Activated CD8-positive, alpha-beta memory T cell treated with anti-CD3 and anti-CD28 coated beads, Interleukin-2, amount 10 ng/mL, durations not matched to agents 7 days and 5 days (primary cell): ENCODE results near the gene SPN. TPM values are rescaled to one million over a fixed set of nuclear protein-coding genes. Genes with fewer than 3 reads are reported as not detected.
A peak's percentile ranks its signal among the peaks of the same experiment; 100 is the strongest.
"Not testable (repeated sequence)": the region's sequence is repeated elsewhere in the genome, so short reads cannot be mapped to it uniquely, and the experiment has no call there.

Experiments
- ATAC-seq: fragments of 150-1000 bp; cut with Tn5 transposase; one replicate; pipeline ENCODE4 v1.10.0; 2021; ENCODE audit warnings: moderate library complexity
- CTCF ChIA-PET: fragments of 350-600 bp; sonication (Branson Sonifier 250); formaldehyde crosslinking; loops from one replicate; lab custom pipeline; 2021; ENCODE audit warnings: antibody characterized with exemption; lab: Charles Lee
- DNase-seq: peaks from one replicate; pipeline ENCODE4 v3.0.0-alpha.2; 2020
- H3K27ac Mint-ChIP-seq: one replicate; pipeline ENCODE4 v1.8.0; 2021; ENCODE audit warnings: mild to moderate bottlenecking, mixed read lengths
- H3K27me3 Mint-ChIP-seq: one replicate; pipeline ENCODE4 v1.8.0; 2021; ENCODE audit warnings: mixed read lengths
- H3K36me3 Mint-ChIP-seq: one replicate; pipeline ENCODE4 v1.8.0; 2021; ENCODE audit warnings: mild to moderate bottlenecking, mixed read lengths
- H3K4me1 Mint-ChIP-seq: one replicate; pipeline ENCODE4 v1.8.0; 2021; ENCODE audit warnings: mixed read lengths
- H3K4me3 Mint-ChIP-seq: one replicate; pipeline ENCODE4 v1.8.0; 2021; ENCODE audit warnings: mild to moderate bottlenecking, moderate library complexity, mixed read lengths
- H3K9me3 Mint-ChIP-seq: one replicate; pipeline ENCODE4 v1.8.0; 2022; ENCODE audit warnings: low read depth, mixed read lengths
- total RNA-seq, 2 experiments: library from RNA; stranded (reverse); gene quantifications; one replicate each; pipeline ENCODE4 v1.2.3, GENCODE V29; 2021

The SPN gene
- total RNA-seq, 2 experiments from 2014 or later, result 329 to 351 TPM

GRCh38 chr16:29635902-29636301 is 27.1 kb upstream of the SPN start:
- H3K27me3 Mint-ChIP-seq, H3K36me3 Mint-ChIP-seq, H3K27ac Mint-ChIP-seq, DNase-seq, H3K4me3 Mint-ChIP-seq, ATAC-seq, H3K9me3 Mint-ChIP-seq, CTCF ChIA-PET: not testable (repeated sequence)
- peaks cover 11% of the 10 kb centered on the region for H3K4me1 Mint-ChIP-seq

GRCh38 chr16:29636368-29636767 is 26.7 kb upstream of the SPN start:
- H3K36me3 Mint-ChIP-seq, ATAC-seq, H3K4me3 Mint-ChIP-seq, H3K9me3 Mint-ChIP-seq, DNase-seq, CTCF ChIA-PET, H3K27ac Mint-ChIP-seq, H3K27me3 Mint-ChIP-seq: not testable (repeated sequence)
- peaks cover 16% of the 10 kb centered on the region for H3K4me1 Mint-ChIP-seq

GRCh38 chr16:29638751-29639150 is 24.3 kb upstream of the SPN start:
- DNase-seq, ATAC-seq, H3K27me3 Mint-ChIP-seq, H3K36me3 Mint-ChIP-seq, H3K27ac Mint-ChIP-seq, H3K9me3 Mint-ChIP-seq, H3K4me3 Mint-ChIP-seq, CTCF ChIA-PET: not testable (repeated sequence)
- H3K4me1 Mint-ChIP-seq, result peaks cover 33% of the 10 kb centered on the region

- ATAC-seq, result peak; percentile 57
- Mint-ChIP-seq H3K36me3 (no peaks in the 10 kb centered on the region), H3K27me3 (no peaks in the 10 kb centered on the region), H3K27ac (peak overlapping the region; percentile 84), H3K9me3 (no peaks in the 10 kb centered on the region), H3K4me1 (peaks cover 51% of the 10 kb centered on the region), H3K4me3 (peak overlapping the region; percentile 49)
- no peak for DNase-seq
- CTCF ChIA-PET, result interaction anchor here (0.7 to 3.1 kb wide), 14 partner anchors 10 to 391 kb away, joined by 3 to 18 read pairs (median 3); partner anchors contain the start of genes MVP and SPN
These were observed 21.5 kb upstream of the SPN start for GRCh38 chr16:29641561-29641960.

- ATAC-seq (no peak), DNase-seq (no peak)
- Mint-ChIP-seq H3K4me3 (no peak overlapping the region), H3K36me3 (no peaks in the 10 kb centered on the region), H3K27ac (no peak overlapping the region), H3K9me3 (no peaks in the 10 kb centered on the region), H3K27me3 (no peaks in the 10 kb centered on the region), H3K4me1 (peaks cover 51% of the 10 kb centered on the region)
- CTCF ChIA-PET, result interaction anchor here (0.6 to 1.0 kb wide), 3 partner anchors 19 to 81 kb away, joined by 3 to 4 read pairs (median 4); partner anchors contain the start of gene SPN
These were observed 19.5 kb upstream of the SPN start for GRCh38 chr16:29643596-29643995.

- DNase-seq (no peak), ATAC-seq (no peak)
- no peaks in the 10 kb centered on the region for H3K36me3 Mint-ChIP-seq
- H3K4me3 Mint-ChIP-seq, result no peak overlapping the region
- CTCF ChIA-PET, result no interaction called here
- H3K4me1 Mint-ChIP-seq, result peaks cover 51% of the 10 kb centered on the region
- no peaks in the 10 kb centered on the region for H3K9me3 Mint-ChIP-seq
- no peak overlapping the region for H3K27ac Mint-ChIP-seq
- no peaks in the 10 kb centered on the region for H3K27me3 Mint-ChIP-seq
These were observed 18.6 kb upstream of the SPN start for GRCh38 chr16:29644338-29644857.

GRCh38 chr16:29644973-29645693 is 17.9 kb upstream of the SPN start:
- CTCF ChIA-PET, result interaction anchor here (1.1 to 1.9 kb wide), 2 partner anchors 18 to 203 kb away, joined by 3 to 6 read pairs; partner anchors contain the start of gene SPN
- Mint-ChIP-seq H3K4me1 (peaks cover 58% of the 10 kb centered on the region), H3K27me3 (no peaks in the 10 kb centered on the region), H3K9me3 (no peaks in the 10 kb centered on the region), H3K27ac (no peak overlapping the region), H3K36me3 (no peaks in the 10 kb centered on the region), H3K4me3 (no peak overlapping the region)
- ATAC-seq (no peak), DNase-seq (no peak)

GRCh38 chr16:29645694-29646187 is 17.3 kb upstream of the SPN start:
- Mint-ChIP-seq H3K27ac (peak overlapping the region; percentile 13), H3K4me1 (peaks cover 58% of the 10 kb centered on the region), H3K4me3 (no peak overlapping the region), H3K9me3 (no peaks in the 10 kb centered on the region), H3K27me3 (no peaks in the 10 kb centered on the region), H3K36me3 (no peaks in the 10 kb centered on the region)
- DNase-seq (no peak), ATAC-seq (no peak)
- CTCF ChIA-PET, result interaction anchor here (1.1 to 1.9 kb wide), 2 partner anchors 18 to 203 kb away, joined by 3 to 6 read pairs; partner anchors contain the start of gene SPN

- Mint-ChIP-seq H3K27ac (no peak overlapping the region), H3K4me3 (no peak overlapping the region), H3K9me3 (no peaks in the 10 kb centered on the region), H3K4me1 (peaks cover 47% of the 10 kb centered on the region), H3K36me3 (no peaks in the 10 kb centered on the region), H3K27me3 (no peaks in the 10 kb centered on the region)
- DNase-seq (no peak), ATAC-seq (no peak)
- CTCF ChIA-PET, result no interaction called here
These were observed 16.1 kb upstream of the SPN start for GRCh38 chr16:29646947-29647346.

- no peak for ATAC-seq
- Mint-ChIP-seq H3K4me3 (no peak overlapping the region), H3K27me3 (no peaks in the 10 kb centered on the region), H3K36me3 (no peaks in the 10 kb centered on the region), H3K4me1 (peaks cover 27% of the 10 kb centered on the region), H3K9me3 (no peaks in the 10 kb centered on the region), H3K27ac (peak overlapping the region; percentile 68)
- DNase-seq, result no peak
- CTCF ChIA-PET, result interaction anchor here (1.0 to 3.6 kb wide), 3 partner anchors 8 to 42 kb away, joined by 3 to 18 read pairs (median 14); partner anchors contain the start of gene SPN
These were observed 13.2 kb upstream of the SPN start for GRCh38 chr16:29649588-29650494.

GRCh38 chr16:29650771-29651170 is 12.3 kb upstream of the SPN start:
- CTCF ChIA-PET, result interaction anchor here (1.2 to 3.6 kb wide), 3 partner anchors 9 to 52 kb away, joined by 3 to 18 read pairs (median 14); partner anchors contain the start of gene SPN
- Mint-ChIP-seq H3K27me3 (no peaks in the 10 kb centered on the region), H3K4me3 (no peak overlapping the region), H3K27ac (no peak overlapping the region), H3K36me3 (no peaks in the 10 kb centered on the region), H3K4me1 (peaks cover 18% of the 10 kb centered on the region), H3K9me3 (no peaks in the 10 kb centered on the region)
- no peak for ATAC-seq
- DNase-seq, result no peak

GRCh38 chr16:29651774-29652349 is 11.2 kb upstream of the SPN start:
- DNase-seq, result no peak
- no peaks in the 10 kb centered on the region for H3K27me3 Mint-ChIP-seq
- H3K36me3 Mint-ChIP-seq, result no peaks in the 10 kb centered on the region
- H3K4me3 Mint-ChIP-seq, result no peak overlapping the region
- H3K9me3 Mint-ChIP-seq, result no peaks in the 10 kb centered on the region
- peaks cover 16% of the 10 kb centered on the region for H3K4me1 Mint-ChIP-seq
- CTCF ChIA-PET, result interaction anchor here (0.7 to 3.6 kb wide), 5 partner anchors 10 to 129 kb away, joined by 3 to 18 read pairs (median 3); partner anchors contain the start of gene SPN
- no peak overlapping the region for H3K27ac Mint-ChIP-seq
- no peak for ATAC-seq
